Stomach (tissue), 9 donors: Measurements from ENCODE around the gene RNF133. TPM values are rescaled to one million over a fixed set of nuclear protein-coding genes. Genes with fewer than 3 reads are reported as not detected.

ENCODE experiments used
- DNase-seq, 2 donors: peaks; one replicate each; pipeline versions ENCODE4 v3.0.0 to v3.0.0-alpha.2; 2013 to 2019
- H3K27ac ChIP-seq, 5 donors: fragments of 200-600 bp in 4 of 5; sonication (generic) in 4 of 5; one replicate each; pipeline ENCODE4 v1.5.1; 2013 to 2019; ENCODE audit warnings: mild to moderate bottlenecking in 1 of 5, moderate library complexity in 1 of 5
- H3K27me3 ChIP-seq, 3 donors: fragments of 200-600 bp; sonication (generic); one replicate each; pipeline ENCODE4 v1.5.1; 2017 to 2019; ENCODE audit warnings: mixed run types in 1 of 3
- H3K36me3 ChIP-seq, 4 donors: fragments of 200-600 bp; sonication (generic); 1 replicate in 3 of 4; 2 replicates in 1 of 4; pipeline ENCODE4 v1.5.1; 2016 to 2019
- H3K4me1 ChIP-seq, 4 donors: fragments of 200-600 bp; sonication (generic); one replicate each; pipeline ENCODE4 v1.5.1; 2016 to 2019
- H3K4me3 ChIP-seq, 4 donors: fragments of 200-600 bp; sonication (generic) in 3 of 4; one replicate each; pipeline ENCODE4 v1.5.1; 2016 to 2019; ENCODE audit warnings: mild to moderate bottlenecking in 1 of 4
- H3K9me3 ChIP-seq, 4 donors: fragments of 200-600 bp; sonication (generic); one replicate each; pipeline ENCODE4 v1.5.1; 2016 to 2019
- CTCF ChIP-seq, 7 experiments: fragments of 450-650 bp in 4 of 7; fragments of 200-600 bp in 3 of 7; sonication (generic) in 3 of 7; IDR thresholded peaks; one replicate each; pipeline ENCODE4 v1.5.1; 2016 to 2019; ENCODE audit warnings: antibody characterized with exemption in 7 of 7, control low read depth in 2 of 7, mild to moderate bottlenecking in 1 of 7
- EP300 ChIP-seq: sonication (generic); formaldehyde crosslinking; IDR thresholded peaks from one replicate; pipeline ENCODE4 v1.6.1; 2017; ENCODE audit warnings: antibody characterized with exemption
- POLR2A ChIP-seq, 4 donors: fragments of 450-650 bp; IDR thresholded peaks; one replicate each; pipeline ENCODE4 v1.6.1; 2016; ENCODE audit warnings: antibody characterized with exemption in 4 of 4, control low read depth in 2 of 4, mild to moderate bottlenecking in 1 of 4, moderate library complexity in 1 of 4
- POLR2AphosphoS5 ChIP-seq, 3 donors: sonication (generic); formaldehyde crosslinking; IDR thresholded peaks; one replicate each; pipeline ENCODE4 v1.6.1; 2016; ENCODE audit warnings: antibody characterized with exemption in 3 of 3
- WGBS, 5 donors: extraction: QIAGEN DNeasy Blood & Tissue Kit in 3 of 5; methylation state at CpG; one replicate each; pipeline versions ENCODE4 v1.1.5 to v1.1.7; 2013 to 2018; 5-methylcytosine and 5-hydroxymethylcytosine counted together
- intact Hi-C: fragments of 100-400 bp; cut with DNase I; formaldehyde crosslinking; loops from one replicate; pipeline ENCODE4 v1.15.1; 2023; ENCODE audit warnings: low total_unique reads
- polyA plus RNA-seq, 3 donors: library from polyadenylated mRNA; stranded (reverse); fragments of 200-250 nt; gene quantifications; one replicate each; pipeline ENCODE4 v1.2.3, GENCODE V29; 2013
- total RNA-seq, 5 donors: library from RNA; depleted of rRNA; stranded (reverse); fragments of >200 nt; gene quantifications; one replicate each; pipeline versions ENCODE4 v1.1.0 to v1.2.3, GENCODE V29; 2014 to 2016
- donor health status: healthy with polysubstance abuse.
- donor health status: Bipolar disorder and iron deficiency.
- donor health status: healthy.

The RNF133 gene
- total and polyA plus RNA-seq, 8 donors, result 0.58 to 15.8 (median 7.2) TPM; not detected in 3

- WGBS, 5 donors, result 76 to 91% (median 82%) methylated on average over 2 of the region's 2 CpGs
- no peaks in the 10 kb centered on the region for H3K27me3 ChIP-seq
- no peak for TF ChIP-seq CTCF (IDR thresholded peaks at IDR 0.05)
- no peak for TF ChIP-seq EP300
- no peak for TF ChIP-seq POLR2AphosphoS5 (IDR thresholded peaks at IDR 0.05)
- no peak for TF ChIP-seq POLR2A (IDR thresholded peaks at IDR 0.05)
- intact Hi-C loops, result no loop called here
- DNase-seq, result no peak
- H3K9me3 ChIP-seq, result no peaks in the 10 kb centered on the region
- H3K27ac ChIP-seq, result no peak overlapping the region
- no peaks in the 10 kb centered on the region for H3K36me3 ChIP-seq
- no peaks in the 10 kb centered on the region for H3K4me1 ChIP-seq
- no peak overlapping the region for H3K4me3 ChIP-seq
Measured at GRCh38 chr7:122738947-122739346, 40.0 kb upstream of the RNF133 start.

- H3K36me3 ChIP-seq, result no peaks in the 10 kb centered on the region
- H3K9me3 ChIP-seq, result no peaks in the 10 kb centered on the region
- intact Hi-C loops, result no loop called here
- H3K27me3 ChIP-seq, result no peaks in the 10 kb centered on the region
- no peak for TF ChIP-seq POLR2A (IDR thresholded peaks at IDR 0.05)
- TF ChIP-seq EP300, result no peak
- no peak for TF ChIP-seq POLR2AphosphoS5 (IDR thresholded peaks at IDR 0.05)
- TF ChIP-seq CTCF (IDR thresholded peaks at IDR 0.05), result no peak
- H3K4me1 ChIP-seq, result no peaks in the 10 kb centered on the region
- H3K4me3 ChIP-seq, result no peak overlapping the region
- no peak overlapping the region for H3K27ac ChIP-seq
- no peak for DNase-seq
- 90 to 100% (median 96%) methylated on average over 1 of the region's 1 CpG for WGBS, 5 donors
Measured at GRCh38 chr7:122736183-122736582, 37.3 kb upstream of the RNF133 start.

GRCh38 chr7:122727759-122728158 is 28.8 kb upstream of the RNF133 start:
- H3K4me1 ChIP-seq, result peaks cover 0 to 20% (median 7%) of the 10 kb centered on the region in 4 donors
- no peak overlapping the region for H3K4me3 ChIP-seq
- WGBS, 5 donors, result 28 to 66% (median 60%) methylated on average over 1 of the region's 1 CpG
- TF ChIP-seq EP300, result no peak
- no peak for TF ChIP-seq POLR2A (IDR thresholded peaks at IDR 0.05)
- TF ChIP-seq POLR2AphosphoS5 (IDR thresholded peaks at IDR 0.05), result no peak
- TF ChIP-seq CTCF (IDR thresholded peaks at IDR 0.05), result no peak
- no peaks in the 10 kb centered on the region for H3K27me3 ChIP-seq
- no peaks in the 10 kb centered on the region for H3K9me3 ChIP-seq
- no peak overlapping the region for H3K27ac ChIP-seq
- H3K36me3 ChIP-seq, result no peaks in the 10 kb centered on the region
- DNase-seq, result no peak
- intact Hi-C loops, result no loop called here

GRCh38 chr7:122727354-122727753 is 28.4 kb upstream of the RNF133 start:
- Histone ChIP-seq H3K4me3 (no peak overlapping the region), H3K36me3 (no peaks in the 10 kb centered on the region), H3K9me3 (no peaks in the 10 kb centered on the region), H3K4me1 (peaks cover 0 to 20% (median 7%) of the 10 kb centered on the region in 4 donors), H3K27me3 (no peaks in the 10 kb centered on the region), H3K27ac (no peak overlapping the region)
- intact Hi-C loops, result no loop called here
- no peak for DNase-seq
- TF ChIP-seq POLR2A (IDR thresholded peaks at IDR 0.05) (no peak), CTCF (IDR thresholded peaks at IDR 0.05) (no peak), POLR2AphosphoS5 (IDR thresholded peaks at IDR 0.05) (no peak), EP300 (no peak)
